AG04449 (cell line): Measurements from ENCODE around the gene LIN9.

Experiments used
- CTCF ChIA-PET: fragments of 350-600 bp; formaldehyde crosslinking; extraction: SDS; loops from one replicate; lab custom pipeline; 2021; ENCODE audit warnings: antibody characterized with exemption; lab: Yijun Ruan, JAX
- POLR2A ChIA-PET: fragments of 400-600, 350-600 bp; formaldehyde crosslinking; extraction: SDS; loops from one replicate; lab custom pipeline; 2020; ENCODE audit warnings: antibody characterized with exemption, inconsistent platforms; lab: Yijun Ruan, JAX
- DNase-seq: peaks from one replicate; pipeline ENCODE4 v3.0.0-alpha.2; 2010; ENCODE audit warnings: low read depth, low spot score
- H3K4me3 ChIP-seq: 2 replicates; pipeline ENCODE4 v1.5.1; 2011; ENCODE audit warnings: low read depth, mild to moderate bottlenecking, control low read depth, low read length
- CTCF ChIP-seq: IDR thresholded peaks from one replicate; pipeline ENCODE4 v1.5.1; 2011; ENCODE audit warnings: mild to moderate bottlenecking, moderate library complexity, low read length, control low read depth, inconsistent platforms; ENCODE audit not compliant: insufficient read depth; ENCODE audit errors: missing control alignments

LIN9 gene

GRCh38 chr1:226220473-226221189 is 88.3 kb downstream of the LIN9 start:
- no peak for DNase-seq
- H3K4me3 ChIP-seq, result no peak overlapping the region
- POLR2A ChIA-PET, result no interaction called here
- CTCF ChIA-PET, result no interaction called here
- TF ChIP-seq CTCF, result no peak

GRCh38 chr1:226217273-226217672 is 91.7 kb downstream of the LIN9 start:
- CTCF ChIA-PET, result interaction anchor here (1.6 kb wide), 1 partner anchor 20 kb away, joined by 4 read pairs; no protein-coding TSS in a partner anchor

GRCh38 chr1:226216056-226216455 is 92.9 kb downstream of the LIN9 start:
- no peak for TF ChIP-seq CTCF
- no peak overlapping the region for H3K4me3 ChIP-seq
- ChIA-PET CTCF (no interaction called here), POLR2A (no interaction called here)
- DNase-seq, result no peak

More at GRCh38 chr1:226217273-226217672, 91.7 kb downstream of the LIN9 start:
- no peak for DNase-seq
- no peak overlapping the region for H3K4me3 ChIP-seq
- POLR2A ChIA-PET, result no interaction called here
- no peak for TF ChIP-seq CTCF

- DNase-seq, result no peak
- H3K4me3 ChIP-seq, result no peak overlapping the region
- ChIA-PET POLR2A (no interaction called here), CTCF (interaction anchor here (0.5 to 1.8 kb wide), 2 partner anchors 18 to 1875 kb away, joined by 3 to 5 read pairs; no protein-coding TSS in a partner anchor)
- TF ChIP-seq CTCF, result no peak
These were observed 93.7 kb downstream of the LIN9 start for GRCh38 chr1:226215239-226215638.

GRCh38 chr1:226212545-226212944 is 96.4 kb downstream of the LIN9 start:
- no peak for DNase-seq
- no peak for TF ChIP-seq CTCF
- no peak overlapping the region for H3K4me3 ChIP-seq
- ChIA-PET POLR2A (no interaction called here), CTCF (interaction anchor here (1.8 kb wide), 1 partner anchor 16 kb away, joined by 7 read pairs; no protein-coding TSS in a partner anchor)

- DNase-seq, result no peak
- ChIA-PET POLR2A (no interaction called here), CTCF (interaction anchor here (0.8 to 2.1 kb wide), 5 partner anchors 11 to 147 kb away, joined by 3 to 8 read pairs (median 4); no protein-coding TSS in a partner anchor)
- H3K4me3 ChIP-seq, result no peak overlapping the region
- no peak for TF ChIP-seq CTCF
These were observed 97.7 kb downstream of the LIN9 start for GRCh38 chr1:226211181-226211821.
